ENCODE results near the gene APCDD1L.
A peak's percentile ranks its signal among the peaks of the same experiment; 100 is the strongest.

The APCDD1L gene

DNA sequence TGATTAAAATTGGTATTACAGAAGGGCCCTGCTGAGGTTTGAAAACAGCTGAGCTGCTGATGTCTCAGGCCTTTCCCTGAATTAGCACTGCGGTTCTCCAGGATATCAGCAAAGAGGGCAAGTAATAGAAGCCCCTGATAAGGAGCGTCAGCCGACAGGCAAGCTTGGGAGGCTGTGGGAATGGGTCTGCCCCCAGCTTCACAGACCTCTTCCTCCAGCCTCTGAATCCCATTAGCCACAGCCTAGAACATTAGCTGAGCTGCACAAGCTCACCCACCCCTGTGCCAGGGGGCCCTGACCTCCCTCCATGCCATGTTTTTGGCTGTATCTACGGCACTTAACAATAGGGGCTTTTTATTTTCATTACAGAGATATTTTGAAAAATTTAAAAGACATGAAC, 66.2 kb downstream of the APCDD1L start:
- POLR2A ChIA-PET: no interaction called here

DNA sequence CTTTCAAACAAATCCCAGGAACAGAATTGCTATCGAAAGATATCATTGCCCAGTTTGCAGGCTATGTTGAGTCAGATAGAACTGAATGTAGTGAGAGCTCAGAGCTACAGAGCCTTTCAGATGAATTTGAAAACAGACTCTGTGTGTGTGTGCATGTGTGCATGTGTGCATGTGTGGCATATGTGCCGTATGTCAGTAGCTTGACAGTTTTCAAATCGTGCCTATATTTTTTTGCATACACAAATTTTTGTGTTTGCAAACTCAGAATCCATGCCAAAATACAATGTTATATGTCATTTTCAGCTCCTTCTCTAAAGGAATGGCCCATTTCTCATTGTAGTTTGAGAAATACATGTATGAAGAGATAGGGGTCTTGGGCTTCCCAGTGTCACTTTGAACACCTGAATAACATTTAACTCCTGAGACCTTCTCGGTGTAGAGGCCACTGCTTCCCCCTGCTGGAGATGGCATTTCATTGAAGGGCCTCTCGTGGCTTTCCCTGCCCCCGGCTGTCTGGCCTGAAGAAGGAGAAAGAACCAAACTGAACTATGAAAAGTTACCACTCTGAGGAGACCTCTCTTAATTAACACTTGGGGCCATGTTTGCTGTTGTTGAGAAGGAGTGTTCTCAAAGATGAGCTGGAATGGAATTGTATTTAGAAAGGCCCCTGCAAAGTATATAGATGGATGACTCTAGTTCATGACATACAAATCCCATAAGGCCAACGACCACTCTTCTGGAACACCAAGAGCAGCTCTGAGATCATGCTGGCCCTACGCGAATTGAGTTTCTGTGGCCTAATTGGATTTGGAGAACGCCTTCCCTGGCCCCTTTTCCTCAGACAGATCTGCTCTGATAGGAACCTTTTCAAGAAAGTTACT, 67.4 kb downstream of the APCDD1L start:
- POLR2A ChIA-PET: no interaction called here
- CTCF ChIA-PET: interaction anchor here (0.7 kb wide), 1 partner anchor 138 kb away, joined by 3 read pairs; the partner anchor contains the start of gene RAB22A
- TF ChIP-seq ELF4 (IDR thresholded peaks at IDR 0.05) (no peak), LEF1 (IDR thresholded peaks at IDR 0.05; ENCODE audit: borderline replicate concordance) (no peak), NFRKB (IDR thresholded peaks at IDR 0.05) (no peak), L3MBTL2 (conservative IDR thresholded peaks at IDR 0.05) (no peak), FOXK2 (IDR thresholded peaks at IDR 0.05) (no peak), ARNT (IDR thresholded peaks at IDR 0.05) (no peak), SP1 (IDR thresholded peaks at IDR 0.05) (no peak), FOXM1 (IDR thresholded peaks at IDR 0.05; ENCODE audit: borderline replicate concordance) (no peak), HDGF (IDR thresholded peaks at IDR 0.05; ENCODE audit: borderline replicate concordance) (no peak), ZNF384 (IDR thresholded peaks at IDR 0.05) (no peak), FOXA1 (IDR thresholded peaks at IDR 0.05) (no peak), SUZ12 (IDR thresholded peaks at IDR 0.05) (no peak)
- peak; percentile 64 for DNase-seq (ENCODE audit: extremely low spot score)

More for the DNA sequence above, 66.2 kb downstream of the APCDD1L start:
- TF ChIP-seq SP1 (IDR thresholded peaks at IDR 0.05) (no peak), NFRKB (IDR thresholded peaks at IDR 0.05) (no peak), ZNF384 (IDR thresholded peaks at IDR 0.05) (no peak), LEF1 (IDR thresholded peaks at IDR 0.05; ENCODE audit: borderline replicate concordance) (no peak), SUZ12 (IDR thresholded peaks at IDR 0.05) (no peak), FOXM1 (IDR thresholded peaks at IDR 0.05; ENCODE audit: borderline replicate concordance) (no peak), L3MBTL2 (conservative IDR thresholded peaks at IDR 0.05) (no peak), CTBP1 (IDR thresholded peaks at IDR 0.05; ENCODE audit: borderline replicate concordance) (no peak), BHLHE40 (IDR thresholded peaks at IDR 0.05; ENCODE audit: borderline replicate concordance) (no peak), FOXK2 (IDR thresholded peaks at IDR 0.05) (no peak), ARNT (IDR thresholded peaks at IDR 0.05) (no peak), HDGF (IDR thresholded peaks at IDR 0.05; ENCODE audit: borderline replicate concordance) (no peak)
- TF ChIP-seq, protein P1, sequence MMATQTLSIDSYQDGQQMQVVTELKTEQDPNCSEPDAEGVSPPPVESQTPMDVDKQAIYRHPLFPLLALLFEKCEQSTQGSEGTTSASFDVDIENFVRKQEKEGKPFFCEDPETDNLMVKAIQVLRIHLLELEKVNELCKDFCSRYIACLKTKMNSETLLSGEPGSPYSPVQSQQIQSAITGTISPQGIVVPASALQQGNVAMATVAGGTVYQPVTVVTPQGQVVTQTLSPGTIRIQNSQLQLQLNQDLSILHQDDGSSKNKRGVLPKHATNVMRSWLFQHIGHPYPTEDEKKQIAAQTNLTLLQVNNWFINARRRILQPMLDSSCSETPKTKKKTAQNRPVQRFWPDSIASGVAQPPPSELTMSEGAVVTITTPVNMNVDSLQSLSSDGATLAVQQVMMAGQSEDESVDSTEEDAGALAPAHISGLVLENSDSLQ (IDR thresholded peaks at IDR 0.05): no peak
- DNase-seq (ENCODE audit: extremely low spot score): no peak
- CTCF ChIA-PET: no interaction called here

- ChIA-PET POLR2A (no interaction called here), CTCF (interaction anchor here (0.7 kb wide), 1 partner anchor 137 kb away, joined by 3 read pairs; the partner anchor contains the start of gene RAB22A)
- DNase-seq (ENCODE audit: extremely low spot score): no peak
- TF ChIP-seq FOXA1 (IDR thresholded peaks at IDR 0.05) (no peak), LEF1 (IDR thresholded peaks at IDR 0.05; ENCODE audit: borderline replicate concordance) (no peak), ELF4 (IDR thresholded peaks at IDR 0.05) (no peak), NFRKB (IDR thresholded peaks at IDR 0.05) (no peak), FOXK2 (IDR thresholded peaks at IDR 0.05) (no peak)
- TF ChIP-seq, protein P1 (IDR thresholded peaks at IDR 0.05): no peak
Measured at GRCh38 chr20:58446960-58447265, 68.3 kb downstream of the APCDD1L start.

GRCh38 chr20:58446264-58446959, 68.8 kb downstream of the APCDD1L start:
- ChIA-PET CTCF (no interaction called here), POLR2A (no interaction called here)
- TF ChIP-seq ELF4 (IDR thresholded peaks at IDR 0.05) (no peak), ZNF384 (IDR thresholded peaks at IDR 0.05) (no peak), NFRKB (IDR thresholded peaks at IDR 0.05) (no peak), L3MBTL2 (conservative IDR thresholded peaks at IDR 0.05) (no peak), ARNT (IDR thresholded peaks at IDR 0.05) (no peak), FOXM1 (IDR thresholded peaks at IDR 0.05; ENCODE audit: borderline replicate concordance) (no peak), FOXK2 (IDR thresholded peaks at IDR 0.05) (no peak), SUZ12 (IDR thresholded peaks at IDR 0.05) (no peak), TARDBP (IDR thresholded peaks at IDR 0.05) (no peak)
- TF ChIP-seq, protein P1 (IDR thresholded peaks at IDR 0.05): no peak
- no peak for DNase-seq (ENCODE audit: extremely low spot score)

DNA sequence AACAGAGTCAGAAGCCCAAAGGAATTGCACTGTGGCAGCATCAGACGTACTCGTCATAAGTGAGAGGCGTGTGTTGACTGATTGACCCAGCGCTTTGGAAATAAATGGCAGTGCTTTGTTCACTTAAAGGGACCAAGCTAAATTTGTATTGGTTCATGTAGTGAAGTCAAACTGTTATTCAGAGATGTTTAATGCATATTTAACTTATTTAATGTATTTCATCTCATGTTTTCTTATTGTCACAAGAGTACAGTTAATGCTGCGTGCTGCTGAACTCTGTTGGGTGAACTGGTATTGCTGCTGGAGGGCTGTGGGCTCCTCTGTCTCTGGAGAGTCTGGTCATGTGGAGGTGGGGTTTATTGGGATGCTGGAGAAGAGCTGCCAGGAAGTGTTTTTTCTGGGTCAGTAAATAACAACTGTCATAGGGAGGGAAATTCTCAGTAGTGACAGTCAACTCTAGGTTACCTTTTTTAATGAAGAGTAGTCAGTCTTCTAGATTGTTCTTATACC, 70.4 kb downstream of the APCDD1L start:
- ChIA-PET POLR2A (no interaction called here), CTCF (no interaction called here)
- DNase-seq (ENCODE audit: extremely low spot score): no peak
- TF ChIP-seq SUZ12 (IDR thresholded peaks at IDR 0.05) (no peak), TARDBP (IDR thresholded peaks at IDR 0.05) (no peak), HDGF (IDR thresholded peaks at IDR 0.05; ENCODE audit: borderline replicate concordance) (no peak), FOXK2 (IDR thresholded peaks at IDR 0.05) (no peak), FOXM1 (IDR thresholded peaks at IDR 0.05; ENCODE audit: borderline replicate concordance) (no peak), ARNT (IDR thresholded peaks at IDR 0.05) (no peak), LEF1 (IDR thresholded peaks at IDR 0.05; ENCODE audit: borderline replicate concordance) (no peak), L3MBTL2 (conservative IDR thresholded peaks at IDR 0.05) (no peak), FOXA1 (IDR thresholded peaks at IDR 0.05) (no peak), SP1 (IDR thresholded peaks at IDR 0.05) (no peak), NFRKB (IDR thresholded peaks at IDR 0.05) (no peak)
- TF ChIP-seq, protein P1 (IDR thresholded peaks at IDR 0.05): no peak
